Mesothelial cell of epicardium (in vitro differentiated cells): ENCODE data around the gene ELAVL3. TPM values are rescaled to one million over a fixed set of nuclear protein-coding genes. Genes with fewer than 3 reads are reported as not detected.
A peak's percentile ranks its signal among the peaks of the same experiment; 100 is the strongest.

Experiments used
- DNase-seq, 2 experiments: peaks; one replicate each; pipeline ENCODE4 v3.0.0; 2021; ENCODE audit warnings: low spot score in 2 of 2; ENCODE audit not compliant: unreplicated experiment in 2 of 2
- H3K27ac Mint-ChIP-seq: 2 replicates; pipeline ENCODE4 v1.8.0; 2021; ENCODE audit warnings: mixed read lengths
- H3K27me3 Mint-ChIP-seq: 2 replicates; pipeline ENCODE4 v1.8.0; 2021; ENCODE audit warnings: low read depth, mixed read lengths
- H3K36me3 Mint-ChIP-seq: 2 replicates; pipeline ENCODE4 v1.8.0; 2021; ENCODE audit warnings: mixed read lengths
- H3K4me1 Mint-ChIP-seq: 2 replicates; pipeline ENCODE4 v1.8.0; 2021; ENCODE audit warnings: mixed read lengths
- H3K4me3 Mint-ChIP-seq: 2 replicates; pipeline ENCODE4 v1.8.0; 2021; ENCODE audit warnings: mild to moderate bottlenecking, moderate library complexity, mixed read lengths
- H3K9me3 Mint-ChIP-seq: 2 replicates; pipeline ENCODE4 v1.8.0; 2021; ENCODE audit warnings: mixed read lengths
- CTCF ChIP-seq: fragments of 200-600 bp; sonication (generic); IDR thresholded peaks from one replicate; pipeline ENCODE4 v1.5.0; 2021; ENCODE audit warnings: antibody characterized with exemption; ENCODE audit not compliant: unreplicated experiment
- microRNA-seq: library from miRNA; unstranded; fragments of <30 nt; microRNA quantifications from one replicate; pipeline ENCODE4 v1.2.0, GENCODE V29; 2021; ENCODE audit warnings: inconsistent platforms, mixed read lengths
- total RNA-seq: library from RNA; stranded (reverse); gene quantifications from 3 replicates; pipeline ENCODE4 v1.2.1, GENCODE V29; 2021

Gene ELAVL3
- total RNA-seq, 1 donor from 2014 or later, result 0.07 TPM

GRCh38 chr19:11405846-11406643 lies 74.8 kb downstream of the ELAVL3 start:
- Mint-ChIP-seq H3K36me3 (peaks cover 8% of the 10 kb centered on the region), H3K4me1 (peaks cover 9% of the 10 kb centered on the region), H3K27me3 (no peaks in the 10 kb centered on the region), H3K27ac (no peak overlapping the region), H3K9me3 (no peaks in the 10 kb centered on the region), H3K4me3 (no peak overlapping the region)
- DNase-seq, result no peak
- no peak for TF ChIP-seq CTCF

GRCh38 chr19:11404588-11405222 lies 76.1 kb downstream of the ELAVL3 start:
- TF ChIP-seq CTCF, result no peak
- H3K4me3 Mint-ChIP-seq, result no peak overlapping the region
- DNase-seq, result no peak
- no peaks in the 10 kb centered on the region for H3K27me3 Mint-ChIP-seq
- H3K9me3 Mint-ChIP-seq, result no peaks in the 10 kb centered on the region
- peak overlapping the region; percentile 79 for H3K27ac Mint-ChIP-seq
- H3K4me1 Mint-ChIP-seq, result peaks cover 6% of the 10 kb centered on the region
- H3K36me3 Mint-ChIP-seq, result peaks cover 11% of the 10 kb centered on the region

GRCh38 chr19:11401808-11402543 lies 78.9 kb downstream of the ELAVL3 start:
- Mint-ChIP-seq H3K27ac (no peak overlapping the region), H3K9me3 (no peaks in the 10 kb centered on the region), H3K27me3 (no peaks in the 10 kb centered on the region), H3K36me3 (peaks cover 14% of the 10 kb centered on the region), H3K4me3 (no peak overlapping the region), H3K4me1 (peaks cover 6% of the 10 kb centered on the region)
- DNase-seq, result no peak
- TF ChIP-seq CTCF, result no peak

Small RNA genes within 50 kb of the gene (microRNA-seq; reads per million reads assigned to microRNA genes)
- gene MIR7974, result not detected

Other genes starting within 250 kb of the ELAVL3 start
- gene ANGPTL8, start 241.4 kb downstream of the ELAVL3 start, total RNA-seq, result 0.25 to 0.84 TPM (median 0.29 TPM) in 3 replicates
- 64.0 to 66.4 TPM (median 65.1 TPM) in 3 replicates for gene DOCK6, start 218.5 kb downstream of the ELAVL3 start, total RNA-seq
- not detected in 3 replicates for gene TSPAN16, start 184.9 kb downstream of the ELAVL3 start, total RNA-seq
- gene RAB3D, start 141.4 kb downstream of the ELAVL3 start, total RNA-seq, result 26.3 to 28.4 TPM (median 27.3 TPM) in 3 replicates
- 56.8 to 61.4 TPM (median 57.2 TPM) in 3 replicates for gene TMEM205, start 134.8 kb downstream of the ELAVL3 start, total RNA-seq
- gene CCDC159, start 134.5 kb downstream of the ELAVL3 start, total RNA-seq, result 29.6 to 34.9 TPM (median 34.2 TPM) in 3 replicates
- 18.9 to 21.4 TPM (median 20.4 TPM) in 3 replicates for gene PLPPR2, start 125.6 kb downstream of the ELAVL3 start, total RNA-seq
- gene SWSAP1, start 106.4 kb downstream of the ELAVL3 start, total RNA-seq, result 2.7 to 2.9 TPM (median 2.8 TPM) in 3 replicates
- gene EPOR, start 96.7 kb downstream of the ELAVL3 start, total RNA-seq, result 23.5 to 24.5 TPM (median 24.3 TPM) in 3 replicates
- 80.8 to 84.8 TPM (median 82.6 TPM) in 3 replicates for gene RGL3, start 61.7 kb downstream of the ELAVL3 start, total RNA-seq
- gene ODAD3, start 45.9 kb downstream of the ELAVL3 start, total RNA-seq, result 0.95 to 1.7 TPM (median 1.4 TPM) in 3 replicates
- gene PRKCSH, start 45.4 kb downstream of the ELAVL3 start, total RNA-seq, result 381 to 396 TPM (median 385 TPM) in 3 replicates
- gene ZNF653, start 24.8 kb upstream of the ELAVL3 start, total RNA-seq, result 13.9 to 16.5 TPM (median 15.4 TPM) in 3 replicates
- 32.1 to 34.4 TPM (median 32.2 TPM) in 3 replicates for gene ECSIT, start 48.1 kb upstream of the ELAVL3 start, total RNA-seq
- 27.7 to 30.1 TPM (median 29.6 TPM) in 3 replicates for gene CNN1, start 57.8 kb upstream of the ELAVL3 start, total RNA-seq
- 41.3 to 47.1 TPM (median 46.0 TPM) in 3 replicates for gene ELOF1, start 78.2 kb upstream of the ELAVL3 start, total RNA-seq
- gene ACP5, start 96.6 kb upstream of the ELAVL3 start, total RNA-seq, result 3.9 to 4.2 TPM (median 3.9 TPM) in 3 replicates
- gene ZNF627, start 116.4 kb upstream of the ELAVL3 start, total RNA-seq, result 28.6 to 29.9 TPM (median 29.8 TPM) in 3 replicates